Dermis blood vessel endothelial cell (primary cell): ENCODE data around the gene ANAPC16. TPM values are rescaled to one million over a fixed set of nuclear protein-coding genes. Genes with fewer than 3 reads are reported as not detected.
A peak's percentile ranks its signal among the peaks of the same experiment; 100 is the strongest.
"Not testable (repeated sequence)": the region's sequence is repeated elsewhere in the genome, so short reads cannot be mapped to it uniquely, and the experiment has no call there.

Experiments
- DNase-seq: peaks from one replicate; pipeline ENCODE4 v3.0.0; 2010
- total RNA-seq: library from RNA; depleted of rRNA; stranded (reverse); fragments of >200 nt; gene quantifications from 2 replicates; pipeline ENCODE4 v1.2.3, GENCODE V29; 2014

Gene ANAPC16
- total RNA-seq, 1 donor from 2014 or later, result 54.5 TPM

DNA sequence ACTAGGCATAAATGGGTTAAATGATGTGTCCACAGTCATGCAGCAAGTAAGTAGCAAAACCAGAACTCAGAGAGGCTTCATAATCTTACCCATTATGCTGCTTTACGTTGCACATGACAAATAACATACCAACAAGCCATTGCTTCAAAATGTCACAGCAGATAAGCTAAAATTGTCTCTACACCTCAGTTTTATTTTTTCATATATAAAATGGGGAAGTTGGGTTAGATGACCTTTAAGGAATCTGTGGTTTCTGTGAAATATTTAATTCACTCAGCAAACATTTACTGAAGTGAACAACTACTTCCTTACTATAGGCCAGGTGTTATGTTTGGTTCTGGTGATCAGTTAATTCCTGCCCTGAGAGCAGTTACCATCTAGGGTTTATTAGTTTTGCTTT is 2.5 kb downstream of the ANAPC16 start:
- no peak for DNase-seq

- DNase-seq, result no peak
These were observed 2.9 kb downstream of the ANAPC16 start for GRCh38 chr10:72218726-72219125.

GRCh38 chr10:72219235-72219814 is 3.5 kb downstream of the ANAPC16 start:
- DNase-seq, result no peak

- no peak for DNase-seq
These were observed 4.8 kb downstream of the ANAPC16 start for GRCh38 chr10:72220637-72221036.

GRCh38 chr10:72221278-72221677 is 5.5 kb downstream of the ANAPC16 start:
- no peak for DNase-seq

- DNase-seq, result peak; percentile 46
These were observed 7.9 kb downstream of the ANAPC16 start for GRCh38 chr10:72223743-72224101.

- not testable (repeated sequence) for DNase-seq
These were observed 8.4 kb downstream of the ANAPC16 start for GRCh38 chr10:72224191-72224590.

DNA sequence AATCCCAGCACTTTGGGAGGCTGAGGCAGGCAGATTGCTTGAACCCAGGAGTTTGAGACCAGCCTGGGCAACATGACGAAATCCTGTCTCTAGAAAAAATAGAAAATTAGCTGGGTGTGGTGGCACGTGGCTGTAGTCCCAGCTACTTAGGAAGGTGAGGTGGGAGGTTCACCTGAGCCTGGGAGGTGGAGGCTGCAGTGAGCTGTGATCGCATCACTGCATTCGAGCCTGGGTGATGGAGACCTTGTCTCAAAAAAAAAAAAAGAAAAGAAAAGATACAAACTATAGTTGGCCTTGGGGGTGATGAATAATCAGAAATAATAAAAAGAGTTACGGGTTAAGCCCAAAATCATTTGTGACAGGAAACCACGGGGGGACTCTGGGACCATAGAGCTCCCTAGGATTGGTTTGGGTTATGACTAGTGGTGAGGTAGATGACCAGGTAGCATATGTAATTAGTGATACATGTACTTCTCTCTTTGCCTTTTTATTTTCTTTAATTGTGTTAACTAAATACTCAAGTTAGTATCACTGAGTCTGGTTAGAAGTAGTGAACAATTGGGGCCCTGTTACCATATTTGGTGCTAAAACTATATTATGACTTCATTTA is 10.7 kb downstream of the ANAPC16 start:
- no peak for DNase-seq

GRCh38 chr10:72227826-72228225 is 12.0 kb downstream of the ANAPC16 start:
- DNase-seq, result no peak

GRCh38 chr10:72228318-72228751 is 12.5 kb downstream of the ANAPC16 start:
- DNase-seq, result no peak

GRCh38 chr10:72229261-72230251 is 13.7 kb downstream of the ANAPC16 start:
- no peak for DNase-seq

DNA sequence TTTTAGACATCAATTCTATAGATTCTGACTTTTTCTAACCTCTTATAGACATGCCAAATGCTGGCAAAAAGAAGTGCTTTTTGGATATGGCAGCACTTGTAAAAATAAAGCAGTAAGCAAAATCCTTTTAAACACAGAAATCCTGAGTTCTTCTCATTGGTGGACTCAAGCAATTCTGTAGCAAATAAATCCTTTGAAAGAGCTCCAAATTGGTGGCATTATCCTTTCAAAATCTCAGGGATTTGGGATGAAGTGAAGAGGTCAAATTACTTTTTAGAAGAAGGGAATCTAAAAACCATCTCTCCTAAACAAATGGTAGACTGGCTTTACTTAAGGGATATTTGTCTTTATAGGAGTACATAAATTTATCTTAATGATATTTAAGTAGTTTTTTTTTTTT is 17.8 kb downstream of the ANAPC16 start:
- DNase-seq, result no peak

GRCh38 chr10:72234560-72235095 is 18.8 kb downstream of the ANAPC16 start:
- DNase-seq, result no peak

GRCh38 chr10:72235544-72236279 is 19.9 kb downstream of the ANAPC16 start:
- DNase-seq, result no peak

- DNase-seq, result no peak
These were observed 22.8 kb downstream of the ANAPC16 start for GRCh38 chr10:72238392-72239175.

- DNase-seq, result no peak
These were observed 23.6 kb downstream of the ANAPC16 start for GRCh38 chr10:72239409-72239808.

DNA sequence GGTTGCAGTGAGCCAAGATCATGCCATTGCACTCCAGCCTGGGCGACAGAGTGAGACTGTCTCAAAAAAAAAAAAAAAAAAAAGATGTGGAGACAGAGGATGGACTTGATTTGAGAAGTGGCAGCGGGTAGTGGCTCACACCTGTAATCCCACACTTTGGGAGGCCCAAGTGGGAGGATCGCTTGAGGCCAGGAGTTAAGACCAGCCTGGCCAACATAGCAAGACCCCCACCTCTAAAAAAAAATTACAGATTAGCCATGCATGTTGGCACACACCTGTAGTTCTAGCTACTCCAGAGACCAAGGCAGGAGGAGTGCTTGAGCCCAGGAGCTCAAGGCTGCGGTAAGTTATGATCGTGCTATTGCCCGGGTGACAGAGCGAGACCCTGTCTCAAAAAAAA is 24.6 kb downstream of the ANAPC16 start:
- DNase-seq, result no peak

GRCh38 chr10:72241691-72242252 is 26.0 kb downstream of the ANAPC16 start:
- DNase-seq, result no peak

DNA sequence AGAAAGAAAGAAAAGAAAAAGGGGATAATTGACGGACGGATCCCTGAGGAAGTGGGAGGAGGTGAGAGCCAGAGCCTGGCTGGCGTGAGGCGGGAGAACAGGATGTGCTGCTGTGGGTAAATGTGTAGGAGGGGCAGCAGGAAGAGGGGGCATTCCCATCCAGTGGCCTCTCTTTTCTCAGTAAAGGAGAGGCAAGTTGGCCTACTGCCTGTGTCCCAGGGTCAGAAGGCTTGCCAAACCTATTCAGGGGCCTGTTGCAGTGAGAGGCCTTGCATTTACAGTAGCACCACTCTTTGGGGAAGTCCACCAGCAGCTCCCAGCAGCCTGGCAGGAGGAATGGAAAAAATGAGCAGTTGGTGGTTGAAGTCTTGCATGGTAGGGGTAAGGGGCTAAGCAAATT is 26.9 kb downstream of the ANAPC16 start:
- DNase-seq, result peak; percentile 74

- peak; percentile 33 for DNase-seq
These were observed 28.1 kb downstream of the ANAPC16 start for GRCh38 chr10:72243822-72244437.

- no peak for DNase-seq
These were observed 28.8 kb downstream of the ANAPC16 start for GRCh38 chr10:72244573-72245038.
